ENCODE data around the gene VSTM2B. TPM values are rescaled to one million over a fixed set of nuclear protein-coding genes. Genes with fewer than 3 reads are reported as not detected.

The VSTM2B gene
- total and polyA plus RNA-seq, 2 of the 4 experiments (the other 2 are of a cell fraction), result not detected

DNA sequence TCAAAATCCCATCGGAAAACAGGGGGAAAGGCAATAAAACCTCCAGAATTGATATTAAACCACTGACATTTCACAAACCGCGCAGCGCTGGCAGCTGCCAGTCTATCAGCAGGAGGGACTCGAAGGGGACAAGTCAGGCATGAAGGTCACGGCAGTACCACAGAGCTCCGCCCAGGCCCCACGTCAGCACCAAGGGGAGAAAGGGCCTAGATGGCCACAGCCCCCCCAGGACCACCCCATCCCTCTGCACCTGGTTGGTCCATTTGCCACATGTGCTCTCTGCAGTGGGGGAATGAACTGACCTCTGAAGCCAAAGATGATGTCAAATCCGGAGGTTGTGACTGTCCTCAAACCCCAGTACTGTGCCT, 9.5 kb upstream of the VSTM2B start:
- no peak overlapping the region for H3K4me3 ChIP-seq (ENCODE audit: insufficient read depth, low read depth, low read length)
- in situ Hi-C loops (cut with MboI; ENCODE audit: low sequenced_read_pairs) (no loop called here), intact Hi-C loops (cut with micrococcal nuclease) (no loop called here), dilution Hi-C loops (cut with HindIII; ENCODE audit: low sequenced_read_pairs, unreplicated experiment) (no loop called here)
- no peaks in the 10 kb centered on the region for H3K36me3 ChIP-seq (ENCODE audit: control insufficient read depth, insufficient read depth, low read length)
- H3K27me3 ChIP-seq (ENCODE audit: control insufficient read depth, insufficient read depth, low read length), result no peaks in the 10 kb centered on the region
- H4K8ac ChIP-seq (ENCODE audit: low read depth in 2 of 2, low read length in 2 of 2), result no peak overlapping the region
- POLR2A ChIA-PET (ENCODE audit: unreplicated experiment), result no interaction called here
- H2BK120ac ChIP-seq (ENCODE audit: low read depth, low read length), result no peak overlapping the region
- H3K4ac ChIP-seq (ENCODE audit: low read depth, low read length), result no peak overlapping the region
- TF ChIP-seq MAFK (IDR thresholded peaks at IDR 0.05; ENCODE audit: low read depth, low read length), result no peak
- TF ChIP-seq RCOR1 (IDR thresholded peaks at IDR 0.05; ENCODE audit: insufficient replicate concordance, low read length), result no peak
- no peak for TF ChIP-seq BHLHE40 (IDR thresholded peaks at IDR 0.05; ENCODE audit: low read depth, low read length)
- no peak for TF ChIP-seq SMC3 (IDR thresholded peaks at IDR 0.05; ENCODE audit: low read depth, low read length)
- no peak for TF ChIP-seq RAD21 (IDR thresholded peaks at IDR 0.05; ENCODE audit: low read length)
- no peak for TF ChIP-seq NFE2L2 (IDR thresholded peaks at IDR 0.05; ENCODE audit: low read depth, low read length)
- TF ChIP-seq RFX5 (IDR thresholded peaks at IDR 0.05; ENCODE audit: low read depth, low read length), result no peak
- no peak for TF ChIP-seq CHD1 (IDR thresholded peaks at IDR 0.05; ENCODE audit: low read depth, low read length)
- TF ChIP-seq POLR2A (IDR thresholded peaks at IDR 0.05; ENCODE audit: low read depth, low read length), result no peak
- no peak for TF ChIP-seq FOS (IDR thresholded peaks at IDR 0.05; ENCODE audit: low read depth, low read length)
- no peak for TF ChIP-seq CEBPB (IDR thresholded peaks at IDR 0.05; ENCODE audit: low read depth, low read length)
- no peak for TF ChIP-seq MAZ (IDR thresholded peaks at IDR 0.05; ENCODE audit: borderline replicate concordance, low read depth, low read length)
- TF ChIP-seq, protein P1, sequence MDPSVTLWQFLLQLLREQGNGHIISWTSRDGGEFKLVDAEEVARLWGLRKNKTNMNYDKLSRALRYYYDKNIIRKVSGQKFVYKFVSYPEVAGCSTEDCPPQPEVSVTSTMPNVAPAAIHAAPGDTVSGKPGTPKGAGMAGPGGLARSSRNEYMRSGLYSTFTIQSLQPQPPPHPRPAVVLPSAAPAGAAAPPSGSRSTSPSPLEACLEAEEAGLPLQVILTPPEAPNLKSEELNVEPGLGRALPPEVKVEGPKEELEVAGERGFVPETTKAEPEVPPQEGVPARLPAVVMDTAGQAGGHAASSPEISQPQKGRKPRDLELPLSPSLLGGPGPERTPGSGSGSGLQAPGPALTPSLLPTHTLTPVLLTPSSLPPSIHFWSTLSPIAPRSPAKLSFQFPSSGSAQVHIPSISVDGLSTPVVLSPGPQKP (IDR thresholded peaks at IDR 0.05; ENCODE audit: borderline replicate concordance, low read depth, low read length), result no peak
- H3K9ac ChIP-seq (ENCODE audit: low read depth, low read length), result no peak overlapping the region
- H3K9me1 ChIP-seq (ENCODE audit: insufficient read depth, low read length), result no peaks in the 10 kb centered on the region
- H3K4me2 ChIP-seq (ENCODE audit: low read depth, low read length), result no peak overlapping the region
- 59% methylated on average over 2 of the region's 9 CpGs; no CpG with 5 or more reads in 1 of the 2 experiments for WGBS, 2 experiments (ENCODE audit: extremely low coverage in 2 of 2, insufficient read length in 1 of 2)
- no peaks in the 10 kb centered on the region for H3K79me1 ChIP-seq (ENCODE audit: low read depth in 1 of 2, low read length in 2 of 2)
- no peak overlapping the region for H3K14ac ChIP-seq (replicated peaks; ENCODE audit: low read depth, low read length)
- CTCF ChIA-PET, result no interaction called here
- H4K5ac ChIP-seq (ENCODE audit: low read depth, low read length), result no peak overlapping the region
- H4K20me1 ChIP-seq (ENCODE audit: insufficient read depth, low read length), result no peaks in the 10 kb centered on the region
- no peak overlapping the region for H2AFZ ChIP-seq (replicated peaks; ENCODE audit: low read length, poor library complexity)
- no peaks in the 10 kb centered on the region for H3K9me3 ChIP-seq (ENCODE audit: control insufficient read depth, insufficient read depth, low read length)
- no peak overlapping the region for H2BK15ac ChIP-seq (ENCODE audit: low read depth, low read length)
- DNase-seq (no peak), ATAC-seq (ENCODE audit: low read depth) (no peak)
- no peak overlapping the region for H2AK5ac ChIP-seq (ENCODE audit: low read depth, low read length)
- BruUV-seq (replicated peaks), result no TSS peak
- H3K18ac ChIP-seq (ENCODE audit: low read depth, low read length), result no peak overlapping the region
- H2AK9ac ChIP-seq (replicated peaks; ENCODE audit: low read depth, low read length, poor library complexity), result no peak overlapping the region
- H3K56ac ChIP-seq (ENCODE audit: extremely low read depth, insufficient read depth, low read length), result no peak overlapping the region
- H2BK5ac ChIP-seq (ENCODE audit: low read depth, low read length, poor library complexity, severe bottlenecking), result no peak overlapping the region
- no peak overlapping the region for H3K23ac ChIP-seq (ENCODE audit: low read depth, low read length)
- no peaks in the 10 kb centered on the region for H3K4me1 ChIP-seq (ENCODE audit: control insufficient read depth, insufficient read depth, low read length)
- no peak overlapping the region for H3K27ac ChIP-seq (ENCODE audit: insufficient read depth, low read length)
- no peak overlapping the region for H2BK20ac ChIP-seq (ENCODE audit: low read depth, low read length)
- no peak overlapping the region for H4K91ac ChIP-seq (ENCODE audit: insufficient read depth, low read depth, low read length)

All from IMR-90 (cell line).